Measurements from ENCODE around the gene RASSF5.
"Not testable (repeated sequence)": the region's sequence is repeated elsewhere in the genome, so short reads cannot be mapped to it uniquely, and the experiment has no call there.

The RASSF5 gene

DNA sequence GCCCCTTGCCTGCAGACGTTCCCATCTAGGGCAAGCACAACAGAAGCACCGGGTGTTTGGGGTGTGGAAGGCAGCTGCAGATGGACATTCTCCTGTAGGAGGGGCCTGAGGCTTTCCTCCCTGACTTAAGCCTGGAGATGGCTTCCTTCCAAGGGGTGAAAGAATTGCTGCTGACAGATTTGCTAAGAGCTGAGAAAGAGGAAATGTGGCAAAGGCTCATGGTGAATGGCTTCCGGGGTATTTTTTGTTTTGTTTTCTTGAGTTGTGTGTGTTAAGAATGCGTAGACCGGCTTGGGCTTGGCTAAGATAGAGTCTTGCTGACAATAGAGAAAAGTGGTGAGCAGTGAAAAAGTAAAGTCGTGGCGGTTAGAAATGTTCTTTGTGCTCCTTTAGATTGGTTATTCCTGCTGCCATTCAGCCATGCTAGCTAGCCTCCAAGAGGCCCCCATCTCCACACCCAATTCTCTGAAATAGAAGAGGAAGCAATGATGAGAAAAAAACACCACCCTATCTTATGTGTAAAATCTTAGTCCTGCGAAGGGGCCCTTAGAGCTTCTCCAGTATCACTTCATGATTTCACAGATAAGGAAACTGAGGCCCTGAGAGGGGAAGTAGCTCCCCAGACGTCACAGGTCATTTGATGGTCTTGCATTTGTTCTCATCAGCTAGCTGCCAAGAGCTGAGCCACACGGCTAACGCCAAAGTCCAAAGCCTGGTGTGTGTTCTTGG lies 68.0 kb downstream of the RASSF5 start:
- DNase-seq: no peak

DNA sequence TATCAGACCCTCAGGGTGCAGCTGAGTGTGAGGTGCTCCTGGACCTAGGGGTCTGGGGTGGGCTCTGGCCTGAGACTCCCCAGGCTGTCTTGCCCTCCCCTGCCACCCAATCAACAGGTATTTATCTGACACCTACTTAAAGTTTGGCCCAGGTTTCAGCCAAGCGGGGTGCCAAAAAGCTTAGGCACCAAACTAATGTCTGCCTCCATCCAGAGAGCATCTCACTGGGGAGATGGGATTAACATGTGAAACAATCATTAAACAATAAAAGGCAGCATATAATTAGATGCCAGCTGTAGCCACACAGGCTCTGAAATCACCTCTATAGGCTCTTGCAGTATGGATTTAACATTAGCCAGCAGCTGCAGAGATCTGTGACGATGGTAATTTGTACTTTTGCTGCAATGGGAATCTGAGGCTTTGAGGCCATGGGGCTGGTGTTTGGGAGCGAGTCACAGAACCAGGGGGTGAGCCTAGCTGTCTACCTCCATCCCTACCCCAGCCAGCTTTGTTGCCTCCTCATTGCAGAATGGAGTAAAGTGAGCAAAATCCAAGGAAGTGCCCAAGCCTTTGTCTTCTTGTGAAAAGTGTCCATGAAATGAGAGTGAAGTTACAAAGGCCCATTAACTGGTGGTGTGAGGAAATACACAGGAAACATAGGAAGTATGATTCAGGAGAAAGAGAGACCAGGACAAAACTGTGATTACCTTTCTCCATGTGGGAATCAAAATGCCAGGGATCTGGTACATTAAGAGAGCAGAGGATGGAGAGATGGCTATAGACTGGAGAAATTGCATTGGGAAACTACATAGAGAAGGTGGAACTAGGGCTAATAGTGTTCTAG lies 68.8 kb downstream of the RASSF5 start:
- DNase-seq: no peak

DNA sequence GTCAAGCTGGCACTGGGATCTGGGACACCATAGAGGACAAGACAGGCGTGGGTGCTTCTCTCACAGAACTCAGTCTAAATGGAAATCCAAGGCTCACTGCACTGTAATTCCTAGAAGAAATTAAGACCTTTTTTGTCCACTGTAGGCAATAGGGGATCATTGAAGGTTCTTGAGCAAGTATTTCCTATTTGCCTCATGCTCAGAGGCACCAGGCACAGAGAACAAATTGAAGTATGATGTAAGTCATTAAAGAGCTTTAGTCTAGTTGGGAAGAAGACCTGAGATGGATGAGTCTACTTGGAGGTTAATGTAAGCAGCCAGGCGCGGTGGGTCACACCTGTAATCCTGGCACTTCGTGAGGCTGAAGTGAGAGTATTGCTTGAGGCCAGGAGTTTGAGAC lies 70.3 kb downstream of the RASSF5 start:
- DNase-seq: no peak

DNA sequence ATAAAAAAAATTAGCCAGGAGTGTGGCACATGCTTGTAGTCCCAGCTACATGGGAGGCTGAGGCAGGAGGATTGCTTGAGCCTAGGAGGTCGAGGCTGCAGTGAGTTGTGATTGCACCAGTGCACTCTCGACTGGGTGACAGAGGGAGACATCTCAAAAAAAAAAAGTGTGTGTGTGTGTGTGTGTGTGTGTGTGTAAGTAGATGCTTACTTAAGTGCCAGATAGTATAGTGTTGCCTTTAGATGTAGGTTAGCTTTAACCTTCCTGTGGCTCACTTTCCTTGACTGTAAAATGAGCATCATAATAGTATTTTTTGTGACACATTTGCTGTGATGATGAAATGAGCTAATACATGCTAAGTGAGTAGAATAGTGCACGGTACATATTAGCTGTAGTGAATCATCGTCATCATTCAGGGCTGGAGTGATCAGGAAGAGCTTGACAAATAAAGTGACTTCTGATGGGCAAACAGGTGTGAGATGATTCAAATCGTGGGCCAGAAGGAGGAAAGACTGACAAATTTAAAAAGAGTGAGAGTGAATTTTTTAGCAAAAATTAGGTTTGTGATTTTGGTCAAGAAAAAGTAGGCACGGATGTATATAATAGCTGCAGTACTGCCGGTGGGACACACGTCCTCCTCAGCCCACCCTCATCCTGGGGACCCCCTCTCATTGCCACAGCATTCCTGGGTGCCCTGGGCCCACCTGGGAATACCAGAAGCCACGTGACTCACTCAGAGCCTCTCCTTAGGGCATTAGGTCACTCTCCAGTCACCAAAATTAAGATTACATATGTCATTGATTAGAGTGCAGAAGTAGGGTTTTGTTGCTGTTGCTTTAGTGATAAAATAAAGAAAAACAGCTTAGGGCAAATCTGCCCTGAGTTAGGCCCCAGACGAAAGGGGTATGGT lies 71.0 kb downstream of the RASSF5 start:
- DNase-seq: no peak

DNA sequence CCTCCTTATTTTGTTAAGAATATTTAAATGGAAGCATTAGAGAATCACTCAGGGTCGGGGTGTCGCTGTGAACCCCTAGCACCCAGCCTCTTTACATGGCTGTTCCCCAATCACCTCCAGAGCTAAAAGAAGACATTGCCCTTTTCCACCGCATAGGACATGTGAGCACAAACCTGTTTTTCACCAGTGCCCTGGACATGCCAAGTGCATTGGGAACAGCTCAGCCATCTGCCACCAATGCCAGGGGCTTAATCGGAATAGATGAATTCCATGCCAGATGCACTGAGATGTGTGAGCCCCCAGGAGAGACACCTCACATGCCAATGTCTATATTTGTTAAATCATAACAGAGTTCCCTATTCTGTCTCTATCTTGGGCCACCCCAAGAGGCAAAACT lies 71.6 kb downstream of the RASSF5 start:
- DNase-seq: no peak

DNA sequence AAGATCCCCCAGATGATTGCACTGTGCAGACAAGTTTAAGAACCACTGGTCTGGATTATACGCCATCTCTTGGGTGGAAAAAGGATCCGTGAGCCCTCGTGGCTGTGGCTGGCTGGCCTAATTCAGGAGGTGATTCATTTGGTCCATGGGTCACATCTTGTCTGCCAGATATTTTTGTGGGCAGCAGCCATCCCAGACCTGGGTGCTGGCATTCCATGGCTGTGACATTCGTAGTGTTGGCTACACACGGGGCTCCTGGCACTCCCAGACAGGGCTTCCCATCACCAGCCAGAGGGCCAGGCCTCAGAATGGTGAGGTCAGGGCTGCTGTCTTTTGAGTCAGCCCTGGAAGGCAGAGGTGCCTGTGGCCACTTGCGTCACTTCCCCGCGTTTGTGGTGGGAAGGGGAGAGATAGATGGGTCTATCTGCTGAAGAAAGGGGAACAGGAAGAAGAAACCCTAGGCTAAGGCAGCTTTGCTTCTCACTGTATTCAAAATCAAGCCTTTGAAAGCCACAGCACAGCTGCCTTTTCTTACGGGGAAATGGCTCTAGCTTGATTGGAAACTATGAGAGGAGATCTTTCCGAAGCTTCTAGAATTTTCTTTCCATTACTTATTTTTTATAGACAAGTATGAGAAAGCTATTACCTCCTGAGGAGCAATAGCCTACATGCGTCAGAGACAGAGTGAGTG lies 72.6 kb downstream of the RASSF5 start:
- peak; percentile 95 for DNase-seq

DNA sequence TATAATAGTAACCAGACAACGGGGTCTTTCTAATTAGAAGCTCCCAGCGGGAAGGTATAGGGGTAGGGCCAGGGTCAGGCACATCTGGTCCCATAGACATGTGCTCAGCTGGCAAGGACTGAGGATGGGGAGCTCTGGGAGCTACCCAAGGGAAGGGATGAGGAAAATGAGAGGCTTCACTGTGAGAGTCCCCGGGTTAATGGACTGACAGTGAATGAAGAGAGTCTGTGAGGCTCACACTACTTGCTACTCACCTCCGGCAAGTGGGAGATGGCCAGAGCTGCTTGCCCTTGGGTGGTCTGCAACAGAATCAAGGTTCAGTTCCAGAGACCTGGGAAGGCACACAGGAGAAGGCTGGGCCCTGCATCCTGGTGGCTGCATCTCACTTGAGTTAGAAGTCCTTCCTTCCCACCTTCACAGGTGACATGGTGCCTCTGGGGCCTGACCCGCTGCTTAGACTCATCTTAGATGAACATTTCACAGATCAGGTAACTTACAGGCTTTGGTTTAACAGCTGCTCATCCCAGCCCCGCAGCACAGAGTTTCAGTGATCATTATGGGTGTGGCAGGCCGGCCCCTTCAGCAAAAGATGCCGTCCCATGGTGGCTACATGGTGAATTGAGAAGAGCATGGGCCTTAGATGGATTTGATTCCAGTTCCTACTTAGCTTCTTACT lies 73.2 kb downstream of the RASSF5 start:
- no peak for DNase-seq

DNA sequence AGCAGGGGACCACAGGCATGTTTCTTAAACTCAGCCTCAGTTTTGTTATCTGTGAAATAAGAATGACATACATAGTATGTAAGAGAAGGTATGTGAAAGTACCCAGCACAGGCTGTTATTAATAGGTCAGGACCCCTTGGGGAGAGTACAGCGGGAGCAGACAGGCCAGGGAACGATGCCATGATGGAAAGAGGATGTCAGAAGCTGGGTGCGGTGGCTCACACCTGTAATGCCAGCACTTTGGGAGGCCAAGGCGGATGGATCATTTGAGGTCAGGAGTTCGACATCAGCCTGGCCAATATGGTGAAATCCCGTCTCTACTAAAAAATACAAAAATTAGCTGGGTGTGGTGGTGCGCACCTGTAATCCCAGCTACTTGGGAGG lies 73.8 kb downstream of the RASSF5 start:
- not testable (repeated sequence) for DNase-seq

DNA sequence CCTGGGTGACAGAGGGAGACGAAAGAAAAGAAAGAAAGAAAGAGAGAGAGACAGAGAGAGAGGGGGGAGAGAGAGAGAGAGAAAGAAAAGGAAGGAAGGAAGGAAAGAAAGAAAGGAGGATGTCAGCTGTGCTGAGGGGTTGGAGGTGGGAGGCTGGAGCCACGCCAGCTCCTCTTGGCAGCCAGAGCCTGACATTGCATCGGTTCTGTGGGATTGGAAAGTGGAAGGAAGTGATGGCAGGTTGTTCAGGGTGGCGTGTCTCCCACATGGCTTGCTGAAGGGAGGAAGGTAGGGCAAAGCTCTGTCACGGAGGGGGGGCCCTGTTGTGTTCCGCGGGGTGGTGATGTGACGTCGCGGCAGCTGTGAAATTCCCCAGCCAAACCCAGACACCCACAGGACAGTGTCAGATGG lies 74.2 kb downstream of the RASSF5 start:
- DNase-seq: peak; percentile 78

DNA sequence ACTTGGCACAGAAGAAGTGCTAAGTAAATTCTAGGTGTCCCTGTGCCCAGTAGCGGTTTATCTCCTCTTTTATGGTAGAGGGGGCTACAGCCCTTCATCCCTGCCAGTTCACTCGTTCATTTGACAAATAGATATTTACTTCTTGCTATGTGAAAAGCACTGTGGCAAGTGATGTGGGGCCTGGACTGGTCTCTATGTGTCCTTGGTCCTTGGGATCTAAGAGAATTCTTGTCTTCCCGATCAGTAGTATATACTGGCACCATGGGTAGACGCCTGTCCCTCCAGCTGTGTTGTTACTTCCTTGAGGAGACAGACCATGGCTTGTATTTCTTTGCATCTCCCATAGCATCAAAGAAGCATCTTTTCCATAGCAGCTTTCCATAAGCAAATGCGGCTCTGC lies 75.2 kb downstream of the RASSF5 start:
- no peak for DNase-seq

DNA sequence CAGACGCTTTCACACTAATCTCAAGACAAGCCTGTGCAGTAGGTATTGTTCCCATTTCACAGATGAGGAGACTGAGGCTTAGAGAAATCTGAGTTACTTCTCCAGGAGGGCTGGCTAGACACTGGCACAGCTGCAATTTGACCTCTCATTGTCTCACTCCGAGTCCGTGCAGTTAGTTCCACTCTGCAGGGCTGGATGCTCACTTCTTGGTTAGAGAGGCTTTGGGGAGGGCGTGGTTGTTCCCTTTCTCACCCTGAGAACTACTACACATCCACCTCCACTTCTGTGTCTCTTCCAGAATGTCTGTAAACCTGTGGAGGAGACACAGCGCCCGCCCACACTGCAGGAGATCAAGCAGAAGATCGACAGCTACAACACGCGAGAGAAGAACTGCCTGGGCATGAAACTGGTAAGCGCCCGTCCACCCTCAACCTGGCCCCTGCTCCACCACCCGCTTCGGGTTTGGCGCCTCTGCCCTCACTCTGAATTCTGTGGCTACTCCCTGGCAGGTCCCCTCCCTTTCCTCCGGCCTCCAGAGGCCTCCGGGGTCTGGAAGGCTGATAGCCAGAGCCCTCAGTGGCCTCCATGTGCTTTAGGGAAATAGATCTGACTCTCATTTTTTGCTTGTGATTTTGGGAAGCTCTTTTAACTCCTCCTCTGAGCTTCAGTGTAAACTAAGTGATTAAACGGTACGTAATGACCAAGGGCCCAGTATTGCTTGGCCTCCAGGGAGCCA lies 75.8 kb downstream of the RASSF5 start:
- peak; percentile 69 for DNase-seq

DNA sequence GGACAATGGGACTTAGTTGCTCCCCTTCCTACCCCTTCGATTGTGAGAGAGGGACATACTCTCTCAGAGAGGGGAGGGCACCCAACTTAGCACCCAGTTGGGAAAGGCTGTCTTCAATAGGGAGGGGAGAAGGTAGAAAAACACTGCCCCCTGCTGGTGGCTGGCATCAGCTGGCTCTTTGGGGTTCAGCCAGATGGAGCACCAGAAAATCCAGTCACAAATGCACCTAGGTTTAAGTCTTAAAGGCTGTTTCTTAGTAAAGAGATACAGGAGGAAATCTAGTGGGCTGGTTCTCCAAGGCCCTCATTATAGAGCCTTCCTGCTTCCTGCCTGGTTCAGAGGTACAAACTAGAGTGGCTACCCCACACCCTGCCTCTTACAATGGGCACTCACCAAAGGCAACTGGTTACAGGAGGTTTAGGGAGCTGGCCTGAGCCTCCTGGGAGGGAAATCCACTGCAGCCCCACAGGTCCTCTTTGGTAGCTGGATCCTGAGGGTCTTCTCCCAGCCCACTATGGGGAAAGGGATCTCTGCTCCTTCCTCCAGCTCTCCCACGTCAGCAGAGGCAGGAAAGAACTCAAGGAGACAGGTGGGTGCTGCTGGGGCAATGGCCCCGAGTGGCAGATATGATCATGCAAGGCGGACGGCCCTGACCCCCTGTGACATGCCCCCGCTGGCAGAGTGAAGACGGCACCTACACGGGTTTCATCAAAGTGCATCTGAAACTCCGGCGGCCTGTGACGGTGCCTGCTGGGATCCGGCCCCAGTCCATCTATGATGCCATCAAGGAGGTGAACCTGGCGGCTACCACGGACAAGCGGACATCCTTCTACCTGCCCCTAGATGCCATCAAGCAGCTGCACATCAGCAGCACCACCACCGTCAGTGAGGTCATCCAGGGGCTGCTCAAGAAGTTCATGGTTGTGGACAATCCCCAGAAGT lies 76.6 kb downstream of the RASSF5 start:
- peak; percentile 96 for DNase-seq

DNA sequence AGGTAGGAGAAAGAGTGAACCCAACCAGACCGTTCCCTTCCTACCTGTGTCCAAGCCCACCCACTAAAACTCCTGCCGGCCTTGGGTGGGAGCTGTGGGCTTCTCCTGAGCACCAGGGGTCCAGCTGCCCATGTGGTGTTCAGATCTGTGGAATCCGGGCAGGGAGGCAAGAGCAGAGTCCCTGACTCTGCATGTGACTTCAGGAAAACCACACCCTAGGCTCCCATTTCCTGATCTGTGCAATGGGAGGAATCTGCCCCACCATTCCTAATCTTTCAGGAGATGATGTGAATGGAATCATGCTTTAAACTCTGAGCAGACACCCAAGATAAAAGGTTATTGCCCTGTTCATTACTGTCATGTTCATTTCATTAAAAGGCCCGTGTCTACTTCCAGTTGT lies 77.4 kb downstream of the RASSF5 start:
- DNase-seq: no peak

DNA sequence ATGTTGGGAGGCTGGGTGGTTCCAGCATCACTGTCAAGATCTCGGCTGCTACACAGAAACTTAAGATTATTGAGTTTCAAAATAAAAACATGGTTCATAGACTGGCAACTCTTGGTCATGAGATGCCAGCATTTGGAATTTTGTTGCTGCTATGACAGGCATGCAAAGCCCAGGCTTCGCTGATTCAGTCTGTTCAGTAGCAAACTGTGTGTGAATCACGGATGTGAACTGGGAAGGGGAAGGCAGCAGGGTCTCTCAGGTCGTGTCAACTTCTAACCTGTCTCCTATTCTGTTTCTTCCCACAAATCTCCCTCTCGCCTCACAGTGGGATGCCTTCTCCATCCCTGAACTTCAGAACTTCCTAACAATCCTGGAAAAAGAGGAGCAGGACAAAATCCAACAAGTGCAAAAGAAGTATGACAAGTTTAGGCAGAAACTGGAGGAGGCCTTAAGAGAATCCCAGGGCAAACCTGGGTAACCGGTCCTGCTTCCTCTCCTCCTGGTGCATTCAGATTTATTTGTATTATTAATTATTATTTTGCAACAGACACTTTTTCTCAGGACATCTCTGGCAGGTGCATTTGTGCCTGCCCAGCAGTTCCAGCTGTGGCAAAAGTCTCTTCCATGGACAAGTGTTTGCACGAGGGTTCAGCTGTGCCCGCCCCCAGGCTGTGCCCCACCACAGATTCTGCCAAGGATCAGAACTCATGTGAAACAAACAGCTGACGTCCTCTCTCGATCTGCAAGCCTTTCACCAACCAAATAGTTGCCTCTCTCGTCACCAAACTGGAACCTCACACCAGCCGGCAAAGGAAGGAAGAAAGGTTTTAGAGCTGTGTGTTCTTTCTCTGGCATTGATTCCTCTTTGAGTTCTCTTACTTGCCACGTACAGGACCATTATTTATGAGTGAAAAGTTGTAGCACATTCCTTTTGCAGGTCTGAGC lies 79.4 kb downstream of the RASSF5 start:
- no peak for DNase-seq

DNA sequence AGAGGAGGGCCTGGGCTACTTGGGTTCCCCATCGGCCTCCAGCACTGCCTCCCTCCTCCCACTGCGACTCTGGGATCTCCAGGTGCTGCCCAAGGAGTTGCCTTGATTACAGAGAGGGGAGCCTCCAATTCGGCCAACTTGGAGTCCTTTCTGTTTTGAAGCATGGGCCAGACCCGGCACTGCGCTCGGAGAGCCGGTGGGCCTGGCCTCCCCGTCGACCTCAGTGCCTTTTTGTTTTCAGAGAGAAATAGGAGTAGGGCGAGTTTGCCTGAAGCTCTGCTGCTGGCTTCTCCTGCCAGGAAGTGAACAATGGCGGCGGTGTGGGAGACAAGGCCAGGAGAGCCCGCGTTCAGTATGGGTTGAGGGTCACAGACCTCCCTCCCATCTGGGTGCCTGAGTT lies 80.6 kb downstream of the RASSF5 start:
- no peak for DNase-seq

DNA sequence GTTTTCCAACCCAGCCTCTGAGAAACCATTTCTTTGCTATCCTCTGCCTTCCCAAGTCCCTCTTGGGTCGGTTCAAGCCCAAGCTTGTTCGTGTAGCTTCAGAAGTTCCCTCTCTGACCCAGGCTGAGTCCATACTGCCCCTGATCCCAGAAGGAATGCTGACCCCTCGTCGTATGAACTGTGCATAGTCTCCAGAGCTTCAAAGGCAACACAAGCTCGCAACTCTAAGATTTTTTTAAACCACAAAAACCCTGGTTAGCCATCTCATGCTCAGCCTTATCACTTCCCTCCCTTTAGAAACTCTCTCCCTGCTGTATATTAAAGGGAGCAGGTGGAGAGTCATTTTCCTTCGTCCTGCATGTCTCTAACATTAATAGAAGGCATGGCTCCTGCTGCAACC lies 81.2 kb downstream of the RASSF5 start:
- DNase-seq: peak; percentile 22

DNA sequence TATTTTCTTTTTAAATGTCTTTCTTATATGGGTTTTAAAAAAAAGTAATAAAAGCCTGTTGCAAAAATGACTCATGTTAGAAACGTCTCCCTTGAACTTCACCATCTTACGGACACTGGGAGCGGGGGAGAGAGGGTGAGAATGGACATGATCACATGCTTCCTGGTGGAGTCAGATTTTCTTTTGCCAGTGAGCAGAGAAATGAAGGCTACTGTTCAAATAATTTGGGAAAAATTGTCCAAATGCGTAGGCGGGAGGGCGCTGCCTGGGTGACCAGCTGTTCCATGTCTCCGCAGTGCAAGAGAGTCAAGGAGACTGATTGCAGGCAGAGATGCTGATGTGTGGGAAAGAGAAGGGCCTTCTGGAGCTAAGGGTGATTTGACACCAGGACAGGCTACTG lies 81.9 kb downstream of the RASSF5 start:
- DNase-seq: no peak

DNA sequence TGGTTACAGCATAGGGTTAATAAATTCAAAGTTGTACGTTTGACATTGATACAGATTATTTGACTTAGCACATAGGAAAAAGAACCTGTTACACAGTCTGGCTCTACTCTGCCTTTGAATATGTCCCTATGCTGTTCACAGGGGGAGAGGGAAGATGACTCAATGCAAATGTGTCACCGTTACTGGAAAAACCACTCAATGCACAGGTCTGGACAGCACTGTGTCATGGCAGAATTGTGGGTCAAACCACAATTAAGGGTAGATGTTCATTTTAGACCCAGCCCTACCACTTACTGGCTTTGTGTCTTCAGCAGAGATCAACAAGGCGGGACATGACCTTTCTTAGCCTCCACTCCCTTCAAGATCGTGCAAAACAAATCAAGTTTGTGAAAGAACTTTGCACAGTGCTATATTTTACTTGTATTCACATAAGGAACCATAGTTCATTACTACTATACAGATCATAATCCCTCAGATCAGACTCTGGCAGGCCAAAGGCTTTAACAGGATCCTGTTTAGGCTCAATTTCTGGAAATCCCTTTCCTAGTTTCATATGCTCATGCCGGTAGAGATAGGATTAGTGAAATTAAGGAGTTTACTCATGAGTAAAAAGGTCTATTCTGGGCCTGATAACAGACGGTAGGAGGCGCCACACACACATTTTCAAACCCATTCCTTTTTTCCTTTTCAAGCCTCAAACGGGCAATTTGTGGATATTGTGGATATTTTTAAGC lies 82.9 kb downstream of the RASSF5 start:
- DNase-seq: peak; percentile 71

Measured in stimulated activated CD8-positive, alpha-beta memory T cell treated with anti-CD3 and anti-CD28 coated beads, Interleukin-4, amount 100 ng/mL, for 48 hours (primary cell).